GM18951 (cell line): ENCODE data around the gene TMEM59.
"Not testable (repeated sequence)": the region's sequence is repeated elsewhere in the genome, so short reads cannot be mapped to it uniquely, and the experiment has no call there.

Source experiments
- POLR2A ChIP-seq: IDR thresholded peaks from 4 replicates; pipeline ENCODE4 v1.6.1; 2011; ENCODE audit warnings: mild to moderate bottlenecking; ENCODE audit not compliant: insufficient read length, insufficient read depth; ENCODE audit errors: extremely low read depth
- in situ Hi-C: fragments of 300-500 bp; cut with MboI; formaldehyde crosslinking; loops from one replicate; pipeline ENCODE4 v1.12.0; 2022; ENCODE audit warnings: low sequenced_read_pairs, mixed read lengths, inconsistent platforms; ENCODE audit not compliant: unreplicated experiment

Gene TMEM59

DNA sequence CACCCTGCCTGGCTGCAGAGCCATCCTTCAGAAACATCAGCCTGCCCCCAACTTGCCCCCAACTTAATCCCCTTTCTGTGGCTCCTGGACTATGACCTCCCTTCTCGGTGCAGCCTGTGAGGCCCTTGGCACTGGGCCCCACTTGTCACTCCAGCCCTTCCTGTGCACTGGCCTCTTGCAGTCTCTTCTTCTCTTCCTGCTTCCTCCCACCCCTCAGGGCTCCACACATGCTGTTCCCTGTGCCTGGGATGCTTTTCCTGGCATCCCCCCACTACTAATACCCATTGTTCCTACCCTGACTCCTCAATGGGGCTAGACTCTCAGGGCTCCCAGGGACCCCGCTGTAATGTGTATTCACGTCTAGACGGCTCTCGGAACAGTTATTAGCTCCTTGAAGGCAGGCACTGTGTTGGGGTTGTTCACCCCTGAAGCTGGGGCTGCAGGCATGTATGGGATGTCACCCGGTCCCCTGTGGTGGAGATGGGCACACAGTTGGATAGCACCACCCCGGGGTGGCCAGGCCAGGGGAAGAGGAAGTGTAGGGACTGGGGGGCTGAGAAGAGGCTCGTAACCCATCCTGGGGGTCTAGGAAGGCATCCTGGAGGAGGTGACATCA, 39.5 kb downstream of the TMEM59 start:
- TF ChIP-seq POLR2A: no peak

GRCh38 chr1:54012863-54013262, 40.1 kb downstream of the TMEM59 start:
- in situ Hi-C loops: no loop called here
- TF ChIP-seq POLR2A: no peak

More for the DNA sequence above, 39.5 kb downstream of the TMEM59 start:
- in situ Hi-C loops: no loop called here

DNA sequence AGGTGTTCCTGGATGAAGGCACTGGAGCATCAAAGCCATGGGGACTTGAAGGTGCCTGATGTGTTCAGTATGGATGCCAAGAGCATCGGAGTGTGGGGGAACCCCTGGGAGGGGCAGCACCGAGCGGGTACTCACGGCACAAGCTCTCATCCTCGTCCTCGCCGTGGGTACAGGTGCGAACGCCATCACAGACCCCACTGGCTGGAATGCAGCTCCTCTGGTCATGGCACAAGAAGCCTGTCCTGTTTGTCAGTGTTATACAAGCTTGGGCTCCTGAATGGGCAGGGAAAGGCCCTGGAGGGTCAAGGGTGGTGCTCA, 41.0 kb downstream of the TMEM59 start:
- no peak for TF ChIP-seq POLR2A

DNA sequence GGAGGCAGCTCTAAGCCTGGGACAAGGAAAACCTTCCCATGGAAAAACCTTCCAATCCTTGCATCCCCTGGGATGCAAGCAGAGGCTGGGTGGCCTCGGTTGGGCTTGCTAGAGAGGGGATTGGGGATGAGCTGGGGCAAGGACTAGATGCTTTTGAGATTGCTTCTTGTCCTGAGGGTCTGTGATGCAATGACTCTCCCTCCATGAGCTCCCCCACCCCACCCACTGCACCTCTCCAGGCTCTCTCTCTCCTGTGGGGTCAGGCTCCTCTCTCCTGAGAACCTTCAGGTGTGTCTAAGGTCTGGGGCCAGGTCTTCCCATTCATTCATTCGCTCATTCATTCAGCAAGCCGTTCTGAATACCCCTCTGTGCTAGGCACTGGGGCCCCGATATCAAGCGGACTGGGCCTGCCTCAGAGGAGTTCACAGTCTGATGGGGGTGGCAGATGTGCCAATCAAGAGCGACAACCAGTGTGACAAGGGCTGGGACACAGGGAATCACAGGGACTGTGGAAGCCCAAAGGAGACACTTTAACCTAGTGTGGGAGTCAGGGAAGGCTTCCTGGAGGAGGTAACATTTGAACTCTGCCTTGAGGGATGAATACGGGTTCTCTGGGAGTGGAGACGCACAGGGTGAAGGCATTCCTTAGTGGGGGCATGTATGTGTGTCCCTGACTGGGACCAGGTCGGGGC, 41.5 kb downstream of the TMEM59 start:
- in situ Hi-C loops: no loop called here
- TF ChIP-seq POLR2A: no peak

More for the DNA sequence above, 41.0 kb downstream of the TMEM59 start:
- in situ Hi-C loops: no loop called here

GRCh38 chr1:54010415-54011117, 42.4 kb downstream of the TMEM59 start:
- in situ Hi-C loops: no loop called here
- TF ChIP-seq POLR2A: no peak

- TF ChIP-seq POLR2A: no peak
- in situ Hi-C loops: no loop called here
Observed at GRCh38 chr1:54009406-54009805, 43.6 kb downstream of the TMEM59 start.

DNA sequence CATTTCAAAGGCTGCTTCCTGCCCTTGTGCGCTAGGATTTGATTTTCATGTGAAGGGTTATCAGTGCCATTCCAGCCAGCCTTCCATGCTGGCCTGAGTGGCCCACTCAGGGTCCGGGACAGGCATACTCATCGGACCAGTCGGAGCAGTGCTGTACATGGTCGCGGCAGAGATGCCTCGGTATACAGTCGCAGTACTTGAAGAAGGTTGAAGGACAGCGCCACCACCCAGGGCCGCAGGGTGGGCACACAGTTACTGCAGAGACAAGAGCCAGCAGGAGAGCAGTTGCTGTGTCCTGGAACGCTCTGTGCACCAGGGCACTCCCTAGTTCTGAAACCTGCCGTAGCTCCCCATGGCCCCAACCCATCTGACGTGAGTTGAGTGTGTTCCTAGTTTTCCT, 44.1 kb downstream of the TMEM59 start:
- in situ Hi-C loops: no loop called here
- no peak for TF ChIP-seq POLR2A

DNA sequence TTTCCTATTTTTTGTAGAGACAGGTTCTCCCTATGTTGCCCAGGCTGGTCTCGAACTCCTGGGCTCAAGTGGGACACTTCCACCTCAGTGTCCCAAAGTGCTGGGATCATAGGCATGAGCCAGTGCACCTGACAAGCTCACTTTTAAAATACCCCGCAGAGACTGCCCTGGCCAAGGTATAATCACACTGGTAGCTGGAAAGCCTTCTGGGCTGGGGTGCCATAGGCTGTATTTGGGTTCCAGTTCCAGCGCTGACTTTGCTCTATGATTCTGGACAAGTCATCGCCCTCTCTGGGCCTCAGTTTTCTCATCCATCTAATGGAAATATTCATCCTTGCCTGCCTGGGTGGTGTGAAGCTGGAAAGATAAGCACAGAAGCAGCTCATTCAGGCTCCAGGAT, 45.4 kb downstream of the TMEM59 start:
- in situ Hi-C loops: no loop called here
- no peak for TF ChIP-seq POLR2A

DNA sequence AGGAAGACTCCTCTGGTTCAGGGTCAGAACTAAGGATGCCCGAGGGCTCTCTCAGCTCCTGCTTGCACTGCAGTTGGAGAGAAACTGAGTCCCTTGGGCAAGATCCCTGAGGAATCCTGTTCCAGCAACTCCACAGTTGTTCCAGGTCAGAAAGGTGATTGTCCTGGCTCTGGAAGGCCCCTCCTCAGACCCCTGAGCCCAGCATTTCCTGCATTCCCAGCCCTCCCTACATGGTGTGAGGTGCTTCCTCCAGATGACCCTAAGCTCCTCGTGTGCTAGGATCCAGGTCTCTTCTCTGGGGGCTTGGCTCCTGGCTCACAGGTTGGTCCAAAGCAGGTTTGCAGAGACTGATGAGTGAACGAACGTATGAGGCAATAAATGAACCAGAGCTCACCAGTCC, 46.5 kb downstream of the TMEM59 start:
- TF ChIP-seq POLR2A: no peak
- in situ Hi-C loops: no loop called here

GRCh38 chr1:54004481-54005049, 48.4 kb downstream of the TMEM59 start:
- TF ChIP-seq POLR2A: no peak
- in situ Hi-C loops: no loop called here

- in situ Hi-C loops: not testable (repeated sequence)
Observed at GRCh38 chr1:54003750-54004480, 49.1 kb downstream of the TMEM59 start.

DNA sequence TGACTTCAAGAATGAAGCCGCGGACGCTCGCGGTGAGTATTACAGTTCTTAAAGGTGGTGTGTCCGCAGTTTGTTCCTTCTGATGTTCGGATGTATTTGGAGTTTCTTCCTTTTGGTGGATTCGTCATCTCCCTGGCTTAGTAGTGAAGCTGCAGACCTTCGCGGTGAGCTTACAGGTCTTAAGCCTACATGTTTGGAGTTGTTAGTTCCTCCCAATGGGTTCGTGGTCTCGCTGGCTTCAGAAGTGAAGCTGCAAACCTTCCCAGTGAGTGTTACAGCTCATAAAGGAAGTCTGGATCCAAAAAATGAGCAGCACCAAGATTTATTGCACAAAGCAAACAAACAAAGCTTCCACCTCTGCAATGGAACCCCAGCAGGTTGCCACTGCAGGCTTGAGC, 49.8 kb downstream of the TMEM59 start:
- in situ Hi-C loops: no loop called here

GRCh38 chr1:54002544-54003248, 50.3 kb downstream of the TMEM59 start:
- in situ Hi-C loops: no loop called here
- TF ChIP-seq POLR2A: no peak

More for the DNA sequence above, 49.8 kb downstream of the TMEM59 start:
- no peak for TF ChIP-seq POLR2A
